Colonic mucosa (tissue), 4 donors: ENCODE results near the gene LTA4H. TPM values are rescaled to one million over a fixed set of nuclear protein-coding genes. Genes with fewer than 3 reads are reported as not detected.
"Not testable (repeated sequence)": the region's sequence is repeated elsewhere in the genome, so short reads cannot be mapped to it uniquely, and the experiment has no call there.

ENCODE experiments used
- DNase-seq: peaks from one replicate; pipeline ENCODE4 v3.0.0-alpha.2; 2020
- H3K27ac ChIP-seq: fragments of 200-600 bp; one replicate; pipeline ENCODE4 v1.8.0; 2021
- H3K27me3 ChIP-seq: fragments of 200-600 bp; one replicate; pipeline ENCODE4 v1.8.0; 2021
- H3K36me3 ChIP-seq: fragments of 200-600 bp; one replicate; pipeline ENCODE4 v1.8.0; 2021
- H3K4me1 ChIP-seq: fragments of 200-600 bp; one replicate; pipeline ENCODE4 v1.8.0; 2021; ENCODE audit warnings: mild to moderate bottlenecking
- H3K4me3 ChIP-seq: fragments of 200-600 bp; one replicate; pipeline ENCODE4 v1.8.0; 2021
- H3K9ac ChIP-seq, 2 donors: one replicate each; pipeline ENCODE4 v1.7.0; 2013; ENCODE audit warnings: control low read depth in 2 of 2, low read depth in 2 of 2, low read length in 2 of 2
- H3K9me3 ChIP-seq: fragments of 200-600 bp; one replicate; pipeline ENCODE4 v1.8.0; 2021
- CTCF ChIP-seq: fragments of 200-600 bp; IDR thresholded peaks from one replicate; pipeline ENCODE4 v1.8.0; 2022; ENCODE audit warnings: antibody characterized with exemption, mild to moderate bottlenecking
- intact Hi-C: fragments of 100-400 bp; cut with DNase I; formaldehyde crosslinking; loops from one replicate; pipeline ENCODE4 v1.14.1; 2022
- total RNA-seq, 2 donors: library from RNA; stranded (reverse); fragmentation: NEBNext Ultra II Directional in 1 of 2; extraction: Animal tissue kit (Norgen Biotek cat#: 25700) in 1 of 2; gene quantifications; one replicate each; pipeline ENCODE4 v1.2.1, GENCODE V29; 2021
- donor health status: healthy.
- donor health status: DM: no; HTN: no; CAD: no.
- donor health status: DM: no; HTN: no; CAD: no.

The LTA4H gene
- total RNA-seq, 2 donors from 2014 or later = 71.4 to 96.5 TPM

DNA sequence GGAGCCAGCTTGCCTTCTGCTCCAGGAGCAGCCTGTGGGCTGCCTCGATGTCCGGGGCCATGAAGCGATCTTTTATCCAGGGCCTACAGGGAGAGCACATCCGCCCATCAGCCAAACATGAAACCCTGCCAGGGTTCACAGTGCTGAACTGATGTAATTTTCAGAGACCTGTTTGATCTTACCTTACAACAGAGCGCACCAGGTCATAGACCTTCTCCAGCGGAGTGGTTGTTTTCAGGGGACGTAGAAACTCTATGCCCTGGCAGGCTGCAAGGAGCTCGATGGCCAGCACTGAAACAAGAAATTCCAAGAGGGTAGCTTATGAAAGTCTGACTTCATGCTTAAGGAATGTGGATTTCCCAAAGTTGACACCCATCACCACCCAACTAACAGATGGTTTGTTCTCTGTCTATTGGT is 59.0 kb downstream of the LTA4H start:
- Histone ChIP-seq H3K27ac (no peak overlapping the region), H3K4me3 (no peak overlapping the region), H3K4me1 (no peaks in the 10 kb centered on the region), H3K9ac (no peak overlapping the region), H3K36me3 (no peaks in the 10 kb centered on the region), H3K27me3 (no peaks in the 10 kb centered on the region), H3K9me3 (no peaks in the 10 kb centered on the region)
- intact Hi-C loops = no loop called here
- no peak for TF ChIP-seq CTCF
- DNase-seq = no peak

GRCh38 chr12:95975491-95975890 is 59.9 kb downstream of the LTA4H start:
- Histone ChIP-seq H3K9ac (no peak overlapping the region), H3K4me3 (no peak overlapping the region), H3K27ac (no peak overlapping the region), H3K4me1 (no peaks in the 10 kb centered on the region), H3K9me3 (no peaks in the 10 kb centered on the region), H3K36me3 (no peaks in the 10 kb centered on the region), H3K27me3 (no peaks in the 10 kb centered on the region)
- no peak for DNase-seq
- no peak for TF ChIP-seq CTCF
- intact Hi-C loops = no loop called here

DNA sequence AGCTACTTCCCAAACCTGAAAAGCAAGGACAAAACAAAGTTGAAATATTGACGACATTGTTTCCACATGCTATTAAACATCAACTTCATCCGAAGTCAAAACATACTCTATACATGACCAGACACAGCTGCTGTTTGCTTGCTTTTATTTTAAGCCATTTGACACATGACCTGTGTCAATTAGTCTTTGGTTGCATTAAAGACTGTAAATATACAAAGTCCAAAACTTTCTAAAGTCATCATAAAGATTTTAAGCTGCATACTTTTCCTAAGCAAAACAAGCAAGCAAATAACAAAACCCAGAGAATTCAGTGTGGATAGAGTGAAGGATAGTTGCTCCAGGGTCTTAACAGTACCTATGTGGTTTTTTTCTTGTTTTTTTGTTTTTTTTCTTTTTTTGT is 61.0 kb downstream of the LTA4H start:
- TF ChIP-seq CTCF = no peak
- H3K27ac ChIP-seq = no peak overlapping the region
- no peaks in the 10 kb centered on the region for H3K9me3 ChIP-seq
- no peaks in the 10 kb centered on the region for H3K4me1 ChIP-seq
- no peaks in the 10 kb centered on the region for H3K36me3 ChIP-seq
- H3K4me3 ChIP-seq = no peak overlapping the region
- DNase-seq = no peak
- no peaks in the 10 kb centered on the region for H3K27me3 ChIP-seq
- intact Hi-C loops = no loop called here
- no peak overlapping the region for H3K9ac ChIP-seq

- DNase-seq = no peak
- Histone ChIP-seq H3K9ac (no peak overlapping the region), H3K36me3 (no peaks in the 10 kb centered on the region), H3K4me3 (no peak overlapping the region), H3K27ac (no peak overlapping the region), H3K27me3 (no peaks in the 10 kb centered on the region), H3K9me3 (no peaks in the 10 kb centered on the region), H3K4me1 (no peaks in the 10 kb centered on the region)
- intact Hi-C loops = no loop called here
- TF ChIP-seq CTCF = no peak
These were observed 62.4 kb downstream of the LTA4H start for GRCh38 chr12:95972832-95973456.

DNA sequence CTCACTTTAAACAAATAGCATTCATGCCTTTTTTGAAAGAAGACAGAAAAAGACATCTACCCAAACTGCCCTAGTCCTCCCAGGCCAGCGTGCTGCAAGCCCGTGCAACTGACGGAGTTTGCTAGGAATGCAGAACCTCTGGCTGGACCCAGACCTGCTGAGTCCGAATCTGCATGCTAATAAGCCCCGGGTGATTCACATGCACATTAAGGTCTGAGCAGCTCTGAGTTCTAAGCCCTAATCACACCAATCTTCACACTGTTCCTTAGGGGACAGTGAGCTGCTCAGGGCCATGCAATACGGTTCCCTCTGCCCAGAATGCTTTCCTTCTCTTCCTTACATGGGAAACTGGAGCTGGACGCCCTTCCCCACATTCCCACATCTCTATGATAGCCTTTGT is 64.5 kb downstream of the LTA4H start:
- no peak for TF ChIP-seq CTCF
- DNase-seq = no peak
- no peak overlapping the region for H3K27ac ChIP-seq
- intact Hi-C loops = no loop called here
- H3K9me3 ChIP-seq = no peaks in the 10 kb centered on the region
- H3K36me3 ChIP-seq = no peaks in the 10 kb centered on the region
- no peaks in the 10 kb centered on the region for H3K27me3 ChIP-seq
- H3K4me1 ChIP-seq = no peaks in the 10 kb centered on the region
- H3K9ac ChIP-seq = no peak overlapping the region
- H3K4me3 ChIP-seq = no peak overlapping the region

DNA sequence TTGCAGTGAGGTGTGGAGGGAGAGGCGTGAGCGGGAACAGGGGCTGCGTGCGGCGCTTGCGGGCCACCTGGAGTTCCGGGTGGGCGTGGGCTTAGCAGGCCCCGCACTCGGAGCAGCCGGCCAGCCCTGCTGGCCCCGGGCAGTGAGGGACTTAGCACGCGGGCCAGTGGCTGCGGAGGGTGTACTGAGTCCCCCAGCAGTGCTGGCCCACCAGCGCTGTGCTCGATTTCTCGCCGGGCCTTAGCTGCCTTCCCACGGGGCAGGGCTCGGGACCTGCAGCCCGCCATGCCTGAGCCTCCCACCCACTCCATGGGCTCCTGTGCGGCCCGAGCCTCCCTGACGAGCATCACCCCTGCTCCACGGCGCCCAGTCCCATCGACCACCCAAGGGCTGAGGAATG is 66.3 kb downstream of the LTA4H start:
- intact Hi-C loops, H3K36me3 ChIP-seq, H3K27me3 ChIP-seq, H3K9me3 ChIP-seq, DNase-seq, H3K4me1 ChIP-seq, H3K9ac ChIP-seq, H3K27ac ChIP-seq, H3K4me3 ChIP-seq: not testable (repeated sequence)
